Calu3 (cell line): ENCODE measurements around the gene SLC25A53. TPM values are rescaled to one million over a fixed set of nuclear protein-coding genes. Genes with fewer than 3 reads are reported as not detected.

ENCODE experiments used
- BruUV-seq: library from RNA; stranded (reverse); fragments of 400-500 nt; replicated peaks from 2 replicates; lab custom pipeline; 2021; lab: Mats Ljungman, UMichigan
- CTCF ChIA-PET: fragments of 300-600 bp; sonication (Branson Sonifier 250); formaldehyde crosslinking; loops from one replicate; lab custom pipeline; 2022; ENCODE audit warnings: antibody characterized with exemption; lab: Charles Lee
- DNase-seq: peaks from one replicate; pipeline ENCODE4 v3.0.0; 2022
- H3K27ac Mint-ChIP-seq: one replicate; pipeline ENCODE4 v1.8.0; 2022; ENCODE audit warnings: mixed read lengths; ENCODE audit not compliant: unreplicated experiment
- H3K27me3 Mint-ChIP-seq: one replicate; pipeline ENCODE4 v1.8.0; 2022; ENCODE audit warnings: mixed read lengths; ENCODE audit not compliant: unreplicated experiment
- H3K36me3 Mint-ChIP-seq: one replicate; pipeline ENCODE4 v1.8.0; 2022; ENCODE audit warnings: mild to moderate bottlenecking, moderate library complexity, mixed read lengths; ENCODE audit not compliant: insufficient read depth, unreplicated experiment
- H3K4me1 Mint-ChIP-seq: one replicate; pipeline ENCODE4 v1.8.0; 2022; ENCODE audit warnings: mild to moderate bottlenecking, low read depth, mixed read lengths; ENCODE audit not compliant: unreplicated experiment
- H3K4me3 Mint-ChIP-seq: one replicate; pipeline ENCODE4 v1.8.0; 2022; ENCODE audit warnings: mild to moderate bottlenecking, low read depth, moderate library complexity, mixed read lengths; ENCODE audit not compliant: unreplicated experiment
- H3K9me3 Mint-ChIP-seq: one replicate; pipeline ENCODE4 v1.8.0; 2022; ENCODE audit warnings: low read depth, mixed read lengths; ENCODE audit not compliant: unreplicated experiment
- CTCF ChIP-seq: fragments of 200-600 bp; IDR thresholded peaks from one replicate; pipeline ENCODE4 v1.8.0; 2022; ENCODE audit warnings: antibody characterized with exemption; ENCODE audit not compliant: unreplicated experiment
- intact Hi-C: fragments of 100-400 bp; cut with micrococcal nuclease; formaldehyde crosslinking; loops from one replicate; pipeline ENCODE4 v1.10.0; 2022; ENCODE audit not compliant: unreplicated experiment
- total RNA-seq: library from RNA; stranded (reverse); gene quantifications from 2 replicates; pipeline ENCODE4 v1.2.3, GENCODE V29; 2022

The SLC25A53 gene
- total RNA-seq, 1 experiment from 2014 or later, result 6.9 TPM

- no peak overlapping the region for H3K4me3 Mint-ChIP-seq
- CTCF ChIA-PET, result no interaction called here
- no TSS peak for BruUV-seq
- TF ChIP-seq CTCF, result no peak
- H3K36me3 Mint-ChIP-seq, result no peaks in the 10 kb centered on the region
- no peaks in the 10 kb centered on the region for H3K9me3 Mint-ChIP-seq
- no peak overlapping the region for H3K27ac Mint-ChIP-seq
- DNase-seq, result no peak
- no peaks in the 10 kb centered on the region for H3K27me3 Mint-ChIP-seq
- H3K4me1 Mint-ChIP-seq, result peaks cover 11% of the 10 kb centered on the region
- intact Hi-C loops, result no loop called here
Observed at GRCh38 chrX:104134583-104135261, 22.1 kb downstream of the SLC25A53 start.

- no peak for DNase-seq
- intact Hi-C loops, result no loop called here
- Mint-ChIP-seq H3K9me3 (no peaks in the 10 kb centered on the region), H3K4me3 (no peak overlapping the region), H3K27ac (no peak overlapping the region), H3K4me1 (peaks cover 10% of the 10 kb centered on the region), H3K27me3 (no peaks in the 10 kb centered on the region), H3K36me3 (no peaks in the 10 kb centered on the region)
- TF ChIP-seq CTCF, result no peak
- CTCF ChIA-PET, result no interaction called here
- BruUV-seq, result no TSS peak
Observed at GRCh38 chrX:104130808-104131207, 26.0 kb downstream of the SLC25A53 start.

- Mint-ChIP-seq H3K36me3 (no peaks in the 10 kb centered on the region), H3K27me3 (no peaks in the 10 kb centered on the region)
- CTCF ChIA-PET, result no interaction called here
Observed at GRCh38 chrX:104126856-104127255, 30.0 kb downstream of the SLC25A53 start.

GRCh38 chrX:104122829-104123228 lies 34.0 kb downstream of the SLC25A53 start:
- no peaks in the 10 kb centered on the region for H3K9me3 Mint-ChIP-seq
- no peak overlapping the region for H3K27ac Mint-ChIP-seq
- no peak for DNase-seq
- CTCF ChIA-PET, result no interaction called here
- BruUV-seq, result no TSS peak
- no peak for TF ChIP-seq CTCF
- intact Hi-C loops, result no loop called here
- no peak overlapping the region for H3K4me3 Mint-ChIP-seq
- H3K36me3 Mint-ChIP-seq, result peaks cover 5% of the 10 kb centered on the region
- no peaks in the 10 kb centered on the region for H3K4me1 Mint-ChIP-seq
- peaks cover 4% of the 10 kb centered on the region for H3K27me3 Mint-ChIP-seq

More at GRCh38 chrX:104126856-104127255, 30.0 kb downstream of the SLC25A53 start:
- H3K27ac Mint-ChIP-seq, result no peak overlapping the region
- no peaks in the 10 kb centered on the region for H3K4me1 Mint-ChIP-seq
- intact Hi-C loops, result no loop called here
- DNase-seq, result no peak
- H3K9me3 Mint-ChIP-seq, result no peaks in the 10 kb centered on the region
- no peak overlapping the region for H3K4me3 Mint-ChIP-seq
- BruUV-seq, result no TSS peak
- no peak for TF ChIP-seq CTCF
